GM12892 (cell line): ENCODE measurements around the gene SOX30.

Experiments
- DNase-seq: peaks from one replicate; pipeline ENCODE4 v3.0.0; 2011; ENCODE audit not compliant: insufficient read length
- FAIRE-seq: peaks from 2 replicates; lab custom pipeline; 2011; peaks lifted over from hg19 to GRCh38; lab: Jason Lieb, UNC
- POLR2A ChIP-seq: IDR thresholded peaks from 2 replicates; pipeline ENCODE4 v1.6.1; 2011; ENCODE audit warnings: low read depth, low read length, control low read depth
- POLR2AphosphoS5 ChIP-seq: IDR thresholded peaks from 2 replicates; pipeline ENCODE4 v1.6.1; 2011; ENCODE audit warnings: low read depth, low read length, control low read depth
- TAF1 ChIP-seq: IDR thresholded peaks from 2 replicates; pipeline ENCODE4 v1.6.1; 2011; ENCODE audit warnings: low read depth, mild to moderate bottlenecking, control low read depth, low read length, borderline replicate concordance

SOX30 gene

GRCh38 chr5:157651623-157652376 is 438 bp downstream of the SOX30 start:
- DNase-seq (peak; percentile 55), FAIRE-seq (no peak)
- TF ChIP-seq TAF1 = no peak
- TF ChIP-seq POLR2A = no peak
- TF ChIP-seq POLR2AphosphoS5 = no peak

DNA sequence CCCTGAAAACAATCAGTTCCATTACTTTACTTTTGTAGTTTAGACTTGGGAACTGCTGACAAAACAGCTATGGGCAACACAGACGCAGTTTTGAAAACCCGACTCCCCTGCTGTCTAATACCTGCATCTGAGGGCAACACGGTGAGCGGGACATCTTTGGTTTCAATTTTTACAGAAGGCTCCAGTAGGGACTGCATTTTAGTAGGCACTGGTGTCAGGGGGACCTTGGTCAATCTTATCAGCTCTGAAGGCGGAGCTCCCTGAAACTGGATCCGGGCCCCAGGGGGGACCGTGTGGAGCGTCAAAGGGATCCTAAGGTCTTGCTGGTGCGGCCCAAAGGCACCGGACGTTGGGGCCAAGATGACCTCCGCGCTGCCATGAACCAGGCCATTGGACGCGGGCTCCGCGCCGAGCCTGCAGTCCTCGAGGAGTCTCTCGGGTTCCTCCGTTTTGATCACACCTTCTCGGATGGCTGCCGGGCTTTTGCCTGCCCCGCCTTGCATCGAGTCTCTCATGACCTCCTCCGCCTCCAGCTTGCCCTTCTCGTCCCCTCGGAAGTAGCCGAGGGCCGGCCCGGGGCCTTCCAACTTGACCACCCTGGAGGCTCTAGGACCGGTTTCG is 1.1 kb downstream of the SOX30 start:
- FAIRE-seq = no peak

DNA sequence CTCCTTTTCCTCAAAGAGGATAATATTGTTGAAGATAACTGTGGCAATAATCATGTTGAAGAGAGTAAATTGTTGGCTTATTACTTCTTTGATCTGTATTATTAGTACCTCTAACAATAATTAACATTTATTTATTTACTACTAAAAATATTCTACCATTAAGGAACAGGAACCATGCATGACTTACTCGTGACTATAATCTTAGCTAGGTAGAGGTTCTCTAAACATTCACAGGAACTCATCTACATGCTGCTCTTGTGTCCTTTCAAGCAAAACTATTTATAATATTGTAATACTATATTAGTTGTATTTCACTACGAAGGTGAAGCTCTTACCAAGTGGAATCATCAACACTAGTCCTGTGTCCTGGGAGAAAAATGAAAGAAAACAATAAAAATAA is 3.1 kb downstream of the SOX30 start:
- TF ChIP-seq POLR2AphosphoS5 = no peak
- FAIRE-seq (no peak), DNase-seq (no peak)

More for the DNA sequence above, 1.1 kb downstream of the SOX30 start:
- DNase-seq = no peak
- TF ChIP-seq POLR2A (no peak), POLR2AphosphoS5 (no peak), TAF1 (no peak)

- DNase-seq (no peak), FAIRE-seq (no peak)
- TF ChIP-seq POLR2A (no peak), TAF1 (no peak), POLR2AphosphoS5 (no peak)
These were observed 3.8 kb downstream of the SOX30 start for GRCh38 chr5:157648275-157648990.

DNA sequence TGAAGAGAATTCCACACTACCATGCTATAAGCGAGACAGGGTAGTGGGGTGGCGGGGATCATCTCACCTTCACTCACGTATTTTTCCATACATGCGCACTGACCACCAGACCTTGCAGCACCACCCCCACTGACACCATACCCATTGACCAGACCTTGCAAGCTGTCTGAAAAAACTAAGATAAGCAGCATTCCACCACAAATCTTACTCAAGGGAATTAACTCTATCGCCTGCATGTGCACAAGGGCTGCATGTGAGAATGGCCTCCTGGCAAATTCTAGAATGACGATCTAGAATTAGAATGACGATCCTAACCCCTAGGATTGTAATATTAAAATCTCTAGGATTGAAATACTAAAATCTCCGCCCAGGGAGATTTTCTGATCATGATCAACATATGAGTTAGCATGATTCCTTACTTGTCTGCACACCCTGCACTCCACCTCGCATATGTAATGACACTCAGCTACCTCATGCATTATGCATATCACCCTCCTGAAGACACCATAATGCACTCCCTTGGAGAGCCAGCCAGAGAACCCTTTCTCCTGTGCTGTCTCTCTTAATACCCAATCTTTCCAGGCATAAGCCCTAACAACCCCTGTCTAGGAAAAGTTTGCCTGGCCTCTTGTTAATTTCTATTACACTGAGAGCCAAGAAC is 11.7 kb downstream of the SOX30 start:
- FAIRE-seq (no peak), DNase-seq (no peak)
- TF ChIP-seq TAF1 (no peak), POLR2AphosphoS5 (no peak), POLR2A (no peak)

GRCh38 chr5:157630341-157630740 is 21.9 kb downstream of the SOX30 start:
- TF ChIP-seq POLR2AphosphoS5 (no peak), TAF1 (no peak), POLR2A (no peak)
- peak; percentile 27 for FAIRE-seq
- DNase-seq = no peak

DNA sequence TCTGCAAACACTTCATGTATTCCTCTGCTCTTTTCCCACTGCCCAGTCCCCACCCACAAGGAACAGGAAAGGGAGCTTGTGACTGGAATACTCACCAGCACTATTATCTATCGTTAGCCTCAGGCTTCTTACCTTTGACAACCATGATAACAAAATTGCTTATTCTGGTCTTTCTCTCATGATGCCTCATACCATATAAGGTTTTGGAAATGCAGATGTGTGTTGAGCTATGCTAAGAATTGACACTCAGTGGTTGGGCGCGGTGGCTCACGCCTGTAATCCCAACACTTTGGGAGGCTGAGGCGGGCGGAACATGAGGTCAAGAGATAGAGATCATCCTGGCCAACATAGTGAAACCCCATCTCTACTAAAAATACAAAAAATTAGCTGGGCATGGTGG is 25.4 kb downstream of the SOX30 start:
- DNase-seq (no peak), FAIRE-seq (no peak)
- TF ChIP-seq POLR2A (no peak), TAF1 (no peak), POLR2AphosphoS5 (no peak)

DNA sequence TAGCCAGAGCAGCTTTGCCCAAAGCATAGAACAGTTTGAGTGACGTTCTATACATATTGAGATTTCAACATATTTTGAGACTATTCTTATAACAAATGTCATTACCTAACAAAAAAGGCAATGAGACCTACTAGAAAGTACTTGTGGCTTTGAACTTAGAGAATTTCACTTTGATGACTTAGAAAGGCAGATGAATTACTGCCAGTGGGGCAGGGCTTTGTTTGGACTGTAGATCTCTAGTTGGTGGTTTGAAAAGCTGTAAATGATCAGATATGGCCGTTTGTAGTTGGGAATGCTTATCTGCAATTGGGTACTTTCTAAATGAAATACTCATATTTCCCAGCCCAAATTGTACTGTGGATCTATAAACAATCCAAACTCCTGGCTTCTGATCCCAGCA is 28.1 kb downstream of the SOX30 start:
- no peak for DNase-seq
- FAIRE-seq = no peak
- TF ChIP-seq TAF1 (no peak), POLR2AphosphoS5 (no peak)

DNA sequence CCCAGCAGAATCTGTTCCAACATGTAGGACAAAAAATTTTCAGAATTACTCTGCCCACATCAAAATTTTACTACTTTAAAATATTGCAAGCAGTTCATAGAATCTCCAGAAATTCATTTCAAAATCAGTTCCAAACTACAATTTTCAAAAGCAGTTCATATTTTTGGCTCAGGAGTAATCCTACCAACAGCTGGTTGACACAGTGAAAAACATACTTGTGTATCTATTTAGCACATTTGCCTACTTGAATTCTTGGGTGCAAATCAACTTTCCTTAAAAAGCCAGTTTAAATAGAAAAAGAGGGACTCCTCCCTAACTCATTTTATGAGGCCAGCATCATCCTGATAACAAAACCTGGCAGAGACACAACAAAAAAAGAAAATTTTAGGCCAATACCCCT is 31.5 kb downstream of the SOX30 start:
- TF ChIP-seq TAF1 (no peak), POLR2AphosphoS5 (no peak)
- FAIRE-seq = no peak
- DNase-seq = no peak

- TF ChIP-seq POLR2A = no peak
- no peak for TF ChIP-seq TAF1
- TF ChIP-seq POLR2AphosphoS5 = no peak
- DNase-seq = no peak
- no peak for FAIRE-seq
These were observed 34.0 kb downstream of the SOX30 start for GRCh38 chr5:157618191-157618765.

DNA sequence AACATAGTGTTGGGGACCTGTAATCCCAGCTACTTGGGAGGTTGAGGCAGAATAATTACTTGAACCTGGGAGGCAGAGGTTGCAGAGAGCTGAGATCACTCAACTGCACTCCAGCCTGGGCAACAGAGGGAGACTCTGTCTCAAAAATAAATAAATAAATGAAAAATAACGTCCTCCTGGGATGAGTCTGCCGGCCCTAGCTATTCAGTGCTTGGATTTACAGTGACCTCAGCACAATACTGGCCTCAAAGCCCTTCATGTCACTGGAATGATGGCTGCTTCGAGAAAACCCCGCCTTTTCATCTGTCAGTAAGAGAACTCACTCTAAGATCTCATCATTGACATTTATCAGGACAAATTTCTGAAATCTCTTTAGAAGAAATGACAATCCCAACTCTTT is 35.5 kb downstream of the SOX30 start:
- DNase-seq = no peak
- TF ChIP-seq POLR2AphosphoS5 = no peak
- no peak for TF ChIP-seq POLR2A
- TF ChIP-seq TAF1 = no peak
- no peak for FAIRE-seq
